T-helper 2 cell treated with Interferon-gamma antibody and Interleukin-4, amounts not matched to agents 100 ng/mL and 5 ng/mL, for 36 hours (primary cell): Measurements from ENCODE around the gene GSTA3. TPM values are rescaled to one million over a fixed set of nuclear protein-coding genes. Genes with fewer than 3 reads are reported as not detected.
"Not testable (repeated sequence)": the region's sequence is repeated elsewhere in the genome, so short reads cannot be mapped to it uniquely, and the experiment has no call there.

Experiments
- intact Hi-C: fragments of 100-400 bp; cut with micrococcal nuclease; formaldehyde crosslinking; loops from one replicate; pipeline ENCODE4 v1.15.1; 2023
- total RNA-seq: library from RNA; stranded (reverse); gene quantifications from 2 replicates; pipeline ENCODE4 v1.2.3, GENCODE V29; 2022

Gene GSTA3
- not detected in 2 replicates for total RNA-seq

GRCh38 chr6:52909531-52909930 lies at the start of gene GSTA3:
GSTA3 (minus strand) TSS chr6:52909698; CDS start chr6:52905834, 3,864 bp downstream.
- intact Hi-C loops: no loop called here

GRCh38 chr6:52958546-52959255 lies 49.2 kb upstream of the GSTA3 start:
- intact Hi-C loops: no loop called here

- intact Hi-C loops: no loop called here
Observed at GRCh38 chr6:52955871-52956270, 46.4 kb upstream of the GSTA3 start.

- intact Hi-C loops: no loop called here
Observed at GRCh38 chr6:52953911-52954839, 44.7 kb upstream of the GSTA3 start.

GRCh38 chr6:52946306-52946705 lies 36.8 kb upstream of the GSTA3 start:
- intact Hi-C loops: no loop called here

GRCh38 chr6:52942821-52943220 lies 33.3 kb upstream of the GSTA3 start:
- intact Hi-C loops: not testable (repeated sequence)

- intact Hi-C loops: no loop called here
Observed at GRCh38 chr6:52942221-52942620, 32.7 kb upstream of the GSTA3 start.

GRCh38 chr6:52937908-52938307 lies 28.4 kb upstream of the GSTA3 start:
- intact Hi-C loops: no loop called here

GRCh38 chr6:52933778-52934177 lies 24.3 kb upstream of the GSTA3 start:
- intact Hi-C loops: no loop called here

GRCh38 chr6:52931351-52931750 lies 21.9 kb upstream of the GSTA3 start:
- intact Hi-C loops: no loop called here

- intact Hi-C loops: no loop called here
Observed at GRCh38 chr6:52929321-52930164, 20.0 kb upstream of the GSTA3 start.

GRCh38 chr6:52927451-52927850 lies 18.0 kb upstream of the GSTA3 start:
- intact Hi-C loops: no loop called here

GRCh38 chr6:52925919-52926792 lies 16.7 kb upstream of the GSTA3 start:
- intact Hi-C loops: no loop called here

- intact Hi-C loops: no loop called here
Observed at GRCh38 chr6:52925042-52925441, 15.5 kb upstream of the GSTA3 start.

GRCh38 chr6:52923689-52924088 lies 14.2 kb upstream of the GSTA3 start:
- intact Hi-C loops: not testable (repeated sequence)

GRCh38 chr6:52922161-52922560 lies 12.7 kb upstream of the GSTA3 start:
- intact Hi-C loops: no loop called here

GRCh38 chr6:52921743-52922142 lies 12.2 kb upstream of the GSTA3 start:
- intact Hi-C loops: no loop called here

GRCh38 chr6:52919511-52919910 lies 10.0 kb upstream of the GSTA3 start:
- intact Hi-C loops: not testable (repeated sequence)

- intact Hi-C loops: not testable (repeated sequence)
Observed at GRCh38 chr6:52918771-52919170, 9.3 kb upstream of the GSTA3 start.

- intact Hi-C loops: not testable (repeated sequence)
Observed at GRCh38 chr6:52918027-52918686, 8.7 kb upstream of the GSTA3 start.
